HG03103 (cell line): Measurements from ENCODE around the gene TNFAIP8.
"Not testable (repeated sequence)": the region's sequence is repeated elsewhere in the genome, so short reads cannot be mapped to it uniquely, and the experiment has no call there.

Experiments
- ATAC-seq: cut with Tn5 transposase; IDR thresholded peaks from one replicate; pipeline ENCODE4 v1.9.1; 2021; ENCODE audit warnings: low read depth; ENCODE audit not compliant: unreplicated experiment

TNFAIP8 gene

GRCh38 chr5:119412279-119413227, 56.7 kb downstream of the TNFAIP8 start:
- ATAC-seq: no peak

- ATAC-seq: not testable (repeated sequence)
Observed at GRCh38 chr5:119414124-119414734, 58.4 kb downstream of the TNFAIP8 start.

- no peak for ATAC-seq
Observed at GRCh38 chr5:119417891-119418605, 62.2 kb downstream of the TNFAIP8 start.

GRCh38 chr5:119418606-119419100, 62.8 kb downstream of the TNFAIP8 start:
- no peak for ATAC-seq

GRCh38 chr5:119420169-119420568, 64.3 kb downstream of the TNFAIP8 start:
- ATAC-seq: no peak

- no peak for ATAC-seq
Observed at GRCh38 chr5:119426057-119426456, 70.2 kb downstream of the TNFAIP8 start.

GRCh38 chr5:119427060-119427459, 71.2 kb downstream of the TNFAIP8 start:
- no peak for ATAC-seq

- ATAC-seq: not testable (repeated sequence)
Observed at GRCh38 chr5:119427596-119427995, 71.8 kb downstream of the TNFAIP8 start.

GRCh38 chr5:119428166-119428565, 72.3 kb downstream of the TNFAIP8 start:
- ATAC-seq: not testable (repeated sequence)

- not testable (repeated sequence) for ATAC-seq
Observed at GRCh38 chr5:119428574-119428973, 72.8 kb downstream of the TNFAIP8 start.

- ATAC-seq: not testable (repeated sequence)
Observed at GRCh38 chr5:119432674-119433237, 76.9 kb downstream of the TNFAIP8 start.

- ATAC-seq: peak; percentile 90
Observed at GRCh38 chr5:119435436-119436132, 79.8 kb downstream of the TNFAIP8 start.

GRCh38 chr5:119437785-119438586, 82.2 kb downstream of the TNFAIP8 start:
- not testable (repeated sequence) for ATAC-seq

GRCh38 chr5:119438587-119438917, 82.7 kb downstream of the TNFAIP8 start:
- not testable (repeated sequence) for ATAC-seq

GRCh38 chr5:119439140-119439631, 83.4 kb downstream of the TNFAIP8 start:
- ATAC-seq: peak; percentile 44

- not testable (repeated sequence) for ATAC-seq
Observed at GRCh38 chr5:119439632-119440031, 83.8 kb downstream of the TNFAIP8 start.

- not testable (repeated sequence) for ATAC-seq
Observed at GRCh38 chr5:119444643-119445042, 88.8 kb downstream of the TNFAIP8 start.

GRCh38 chr5:119445544-119445943, 89.7 kb downstream of the TNFAIP8 start:
- ATAC-seq: no peak
